Uterus (tissue), 2 donors: Measurements from ENCODE around the gene C19orf47.

ENCODE experiments used
- CTCF ChIP-seq, 4 experiments: fragments of 200-600 bp in 2 of 4; fragments of 450-650 bp in 2 of 4; sonication (generic) in 2 of 4; IDR thresholded peaks; one replicate each; pipeline ENCODE4 v1.5.1; 2016 to 2019; ENCODE audit warnings: antibody characterized with exemption in 4 of 4, mild to moderate bottlenecking in 2 of 4, moderate library complexity in 1 of 4
- POLR2A ChIP-seq, 2 donors: fragments of 450-650 bp; IDR thresholded peaks; one replicate each; pipeline ENCODE4 v1.6.1; 2016; ENCODE audit warnings: antibody characterized with exemption in 2 of 2, mild to moderate bottlenecking in 1 of 2, moderate library complexity in 1 of 2

- no peak for TF ChIP-seq CTCF (IDR thresholded peaks at IDR 0.05)
- no peak for TF ChIP-seq POLR2A (IDR thresholded peaks at IDR 0.05)
Observed at GRCh38 chr19:40392894-40393517, 44.8 kb upstream of the C19orf47 start.
